HG02938 (cell line): ENCODE measurements around the gene WDR77.

Source experiments
- ATAC-seq: cut with Tn5 transposase; IDR thresholded peaks from one replicate; pipeline ENCODE4 v1.9.1; 2021; ENCODE audit warnings: mild to moderate bottlenecking, moderate library complexity; ENCODE audit not compliant: unreplicated experiment

Gene WDR77

DNA sequence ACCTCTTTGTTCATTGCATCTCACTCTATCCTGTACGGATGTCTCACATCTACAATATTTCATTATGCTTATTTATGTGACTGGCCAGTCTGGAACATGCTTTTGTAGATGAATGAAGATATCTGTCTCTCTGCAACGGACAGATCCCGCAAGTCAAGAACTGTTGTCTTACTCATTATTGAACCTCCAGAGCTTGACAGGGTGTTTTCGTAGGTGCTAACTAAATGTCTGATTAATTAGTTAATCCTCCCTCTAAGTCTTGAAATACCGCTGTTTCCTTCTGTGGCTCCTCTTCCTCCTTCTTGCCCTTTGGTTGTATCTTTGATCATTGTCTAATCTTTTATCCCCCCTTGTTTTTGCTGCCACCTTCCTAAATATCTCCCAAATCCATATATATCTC is 21.5 kb upstream of the WDR77 start:
- ATAC-seq = no peak

DNA sequence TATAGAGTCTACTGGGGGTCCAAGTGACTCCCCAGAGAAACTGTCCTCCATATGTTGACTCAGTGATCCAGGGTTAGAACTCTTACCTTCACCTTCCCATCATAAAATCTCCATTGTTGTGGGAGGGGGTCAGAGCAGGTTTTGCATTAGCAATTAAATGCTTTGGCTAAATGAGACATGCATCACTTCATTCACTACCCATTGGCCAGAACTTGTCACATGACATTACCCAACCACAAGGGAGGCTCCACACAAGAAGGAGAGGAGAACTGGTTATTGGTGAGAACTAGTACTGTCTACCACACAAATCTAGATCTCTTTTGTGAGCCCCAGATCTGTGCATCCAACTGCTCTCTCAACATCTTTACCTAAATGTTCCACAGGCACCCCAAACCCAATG is 20.5 kb upstream of the WDR77 start:
- no peak for ATAC-seq

GRCh38 chr1:111468717-111469100 is 19.7 kb upstream of the WDR77 start:
- no peak for ATAC-seq

DNA sequence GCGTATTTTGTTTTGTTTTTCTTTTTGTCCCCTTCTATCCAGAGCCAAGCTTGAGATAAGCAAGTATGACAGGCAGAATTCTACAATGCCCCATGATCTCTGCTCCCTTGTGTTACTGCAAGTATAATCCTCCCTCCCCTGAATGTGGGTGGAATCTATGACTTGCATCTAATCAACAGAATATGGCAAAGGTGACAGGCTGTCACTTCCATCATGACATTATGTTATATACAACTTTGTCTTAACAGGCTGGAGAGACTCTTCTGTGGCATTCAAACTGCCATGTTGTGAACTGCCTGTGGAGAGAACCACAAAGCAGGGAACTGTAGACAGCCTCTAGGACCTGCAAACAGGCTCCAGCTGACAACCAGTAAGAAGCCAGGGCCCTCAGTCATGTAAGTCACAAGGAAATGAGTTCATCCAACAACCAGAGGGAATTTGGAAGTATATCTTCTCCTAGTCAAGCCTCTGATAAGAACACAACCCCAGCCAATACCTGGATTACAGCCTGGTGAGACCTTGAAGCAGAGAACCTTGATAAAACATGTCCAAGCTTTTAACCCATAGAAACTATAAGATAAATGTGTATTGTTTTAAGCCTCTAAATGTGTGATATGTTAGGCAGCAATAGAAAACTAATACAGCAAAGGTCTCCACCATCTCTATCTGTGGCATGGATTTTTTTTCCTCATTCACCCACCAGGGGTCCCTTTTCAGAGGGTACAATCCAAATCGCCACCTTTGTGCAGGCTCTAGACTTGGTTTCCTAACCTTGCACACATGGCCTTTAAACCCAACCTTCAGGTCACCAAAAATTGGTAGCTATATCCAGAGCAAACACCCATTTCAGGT is 19.0 kb upstream of the WDR77 start:
- ATAC-seq = no peak

- no peak for ATAC-seq
Observed at GRCh38 chr1:111466480-111466879, 17.4 kb upstream of the WDR77 start.

GRCh38 chr1:111465754-111466153 is 16.7 kb upstream of the WDR77 start:
- ATAC-seq = no peak

DNA sequence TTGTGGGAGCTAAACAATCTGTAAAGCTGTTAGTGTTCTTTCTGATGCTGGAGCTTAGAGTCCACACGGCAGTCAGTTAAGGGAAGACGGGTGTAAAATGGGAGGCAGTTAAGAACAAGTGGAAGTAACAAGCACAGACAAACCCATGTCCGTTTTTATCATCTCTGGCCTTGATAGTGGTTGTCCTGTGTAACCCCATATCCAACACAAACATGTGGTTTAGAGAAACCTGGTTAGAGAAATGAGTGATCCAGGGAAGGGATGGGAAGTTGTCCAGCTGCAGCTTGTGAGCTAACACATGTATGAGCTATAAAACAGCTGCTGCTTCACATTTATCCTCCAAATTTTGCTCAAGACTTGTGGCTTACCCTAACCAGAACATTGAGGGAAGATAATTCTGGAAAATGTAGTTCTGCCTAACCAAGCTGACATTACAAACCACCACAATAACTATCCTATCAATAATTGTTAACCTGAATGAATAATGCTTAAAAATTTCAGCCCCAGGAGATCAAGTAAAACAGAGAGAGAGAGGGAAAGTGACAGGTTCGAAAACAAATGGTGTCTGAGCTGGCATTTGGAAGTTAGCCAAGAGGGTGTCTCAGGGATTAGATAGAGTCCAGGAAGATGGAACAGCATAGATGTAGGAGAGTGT is 14.1 kb upstream of the WDR77 start:
- no peak for ATAC-seq

DNA sequence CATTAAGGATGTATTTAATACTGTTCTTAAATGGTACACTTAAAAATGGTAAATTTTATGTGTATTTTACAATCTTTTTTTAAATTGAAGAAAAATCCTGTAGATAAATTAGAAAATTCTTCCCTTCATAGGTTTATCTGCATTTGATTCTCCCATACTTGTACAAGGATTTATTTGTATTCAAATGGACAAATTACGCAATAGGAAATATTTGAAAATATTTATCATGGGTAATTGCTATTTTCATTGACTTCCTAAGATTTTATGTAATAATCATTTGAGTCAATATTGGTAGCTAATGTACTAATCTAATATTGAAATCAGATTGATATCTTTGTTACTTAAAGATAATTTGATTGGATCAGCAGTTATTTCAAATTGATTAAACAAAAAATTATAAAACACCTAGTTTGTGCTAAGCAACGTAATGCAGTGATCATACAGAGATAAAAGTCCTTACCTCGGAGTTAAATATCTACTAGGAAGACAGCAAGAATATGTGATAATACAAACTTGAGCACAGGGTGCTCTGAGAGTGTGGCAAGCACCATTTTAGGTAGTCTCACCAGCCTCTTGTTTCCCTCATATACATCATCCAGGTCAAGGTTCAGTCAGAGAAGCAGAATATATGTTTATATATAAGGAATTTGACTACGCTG is 13.4 kb upstream of the WDR77 start:
- ATAC-seq = no peak

- ATAC-seq = no peak
Observed at GRCh38 chr1:111461765-111462164, 12.7 kb upstream of the WDR77 start.

GRCh38 chr1:111455642-111456031 is 6.6 kb upstream of the WDR77 start:
- ATAC-seq = no peak

- no peak for ATAC-seq
Observed at GRCh38 chr1:111454859-111455641, 6.0 kb upstream of the WDR77 start.

DNA sequence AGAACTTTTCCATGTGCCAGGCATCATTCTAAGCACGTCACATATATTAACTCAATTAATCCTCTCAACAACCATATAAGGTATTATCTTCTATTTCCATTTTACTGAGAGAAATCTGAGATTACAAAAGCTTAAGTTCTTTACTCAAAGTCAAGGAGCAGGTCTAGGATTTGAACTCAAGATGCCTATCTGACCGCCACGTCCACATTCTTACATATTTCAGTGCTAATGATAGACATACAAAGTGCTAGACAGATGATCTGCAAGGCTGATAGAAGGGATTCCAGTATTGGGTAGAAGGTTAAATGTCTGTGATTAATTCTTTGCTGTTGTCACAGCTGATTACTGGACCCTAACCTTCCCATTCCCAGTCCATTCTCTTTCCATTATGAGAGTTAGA is 4.7 kb upstream of the WDR77 start:
- ATAC-seq = no peak

DNA sequence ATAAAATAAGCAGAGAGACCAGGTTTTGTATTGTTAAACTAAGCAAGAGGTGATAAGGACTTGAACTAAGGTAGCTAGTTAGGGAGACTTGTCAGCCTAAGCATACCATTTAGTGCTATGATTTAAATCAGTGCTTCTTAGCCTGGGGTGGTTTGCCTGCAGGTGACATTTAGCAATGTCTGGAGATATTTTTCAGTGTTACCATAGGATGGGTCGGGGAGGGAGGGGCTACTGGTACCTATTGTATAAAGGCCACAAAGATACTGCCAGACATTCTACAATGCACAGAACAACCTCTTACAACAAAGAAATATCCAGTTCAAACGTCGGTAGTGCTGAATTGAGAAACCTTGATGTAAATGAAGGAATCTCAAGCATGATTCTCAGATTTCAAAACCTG is 3.5 kb upstream of the WDR77 start:
- ATAC-seq = no peak

DNA sequence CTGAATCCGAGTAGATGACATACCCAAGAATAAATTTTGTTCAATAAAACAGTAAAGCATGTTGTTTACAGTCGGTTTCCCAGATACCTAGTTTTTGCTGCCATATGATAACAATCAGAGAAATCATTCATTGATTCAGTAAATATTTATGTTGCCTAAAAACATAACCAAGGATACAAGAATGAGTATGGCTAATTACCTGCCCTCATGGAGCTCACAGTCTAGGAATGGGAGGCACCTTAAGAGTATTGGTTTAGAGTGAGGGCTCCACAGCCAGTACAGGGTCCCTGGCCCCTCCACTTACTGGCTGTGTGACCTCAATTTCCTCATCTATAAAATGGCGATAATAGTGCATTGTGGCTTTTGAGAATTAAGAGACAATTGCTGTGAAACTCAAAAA is 1.1 kb upstream of the WDR77 start:
- no peak for ATAC-seq

DNA sequence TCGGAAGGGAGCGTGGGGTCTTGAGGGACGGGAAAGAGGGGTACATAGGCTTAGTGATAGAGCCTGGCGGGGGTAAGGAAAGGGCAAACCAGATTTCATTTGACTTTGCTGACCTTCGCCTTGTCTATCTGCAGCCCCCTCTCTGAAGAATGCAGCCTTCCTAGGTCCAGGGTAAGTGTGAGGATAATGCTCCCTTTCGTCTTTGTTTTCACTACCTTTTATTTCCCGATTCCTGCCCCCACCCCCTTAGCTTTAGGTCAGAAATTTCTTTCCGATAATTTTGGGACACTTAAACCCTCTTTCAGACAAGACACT is 604 bp upstream of the WDR77 start:
- no peak for ATAC-seq

GRCh38 chr1:111448482-111448917 is 556 bp downstream of the WDR77 start:
- ATAC-seq = peak; percentile 25

GRCh38 chr1:111446967-111447892 is 1.8 kb downstream of the WDR77 start:
- no peak for ATAC-seq

DNA sequence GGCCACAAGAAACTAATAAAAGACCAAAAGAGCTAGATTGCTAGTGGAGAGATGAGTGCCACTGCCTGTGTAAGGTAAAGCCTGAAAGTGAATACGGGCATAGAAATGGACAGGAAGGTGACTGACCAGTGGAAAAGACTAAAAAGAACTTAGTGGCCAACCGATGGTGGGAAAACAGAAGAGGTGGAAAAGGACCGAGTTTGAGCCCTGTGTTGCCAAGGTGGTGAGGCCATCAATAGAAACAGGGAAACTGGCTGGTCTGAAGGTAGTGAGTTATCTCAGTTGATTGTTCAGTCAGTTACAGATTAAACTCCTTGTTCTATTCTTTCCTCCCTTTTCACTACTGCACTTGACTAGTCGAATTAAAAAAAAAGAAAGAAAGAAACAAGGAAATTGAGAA is 2.5 kb downstream of the WDR77 start:
- ATAC-seq = no peak

DNA sequence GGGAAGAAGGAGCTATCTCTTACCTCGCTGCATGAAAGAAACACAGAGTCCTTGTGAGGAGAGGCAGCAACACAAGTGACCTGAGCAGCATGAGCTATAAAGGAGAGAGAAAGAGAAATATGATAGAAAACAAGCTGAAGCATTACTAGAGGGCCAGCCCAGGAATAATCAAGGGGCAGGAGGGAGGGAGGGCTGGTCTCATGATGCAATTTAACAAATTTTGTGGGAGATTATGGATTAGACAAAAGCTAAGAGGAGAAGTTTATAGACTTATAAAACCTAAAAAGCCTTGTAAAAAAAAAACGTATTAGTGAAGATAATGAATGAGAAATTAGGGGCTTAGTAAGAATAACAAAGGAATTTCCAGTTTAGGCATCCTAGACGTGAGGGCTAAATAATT is 5.0 kb downstream of the WDR77 start:
- ATAC-seq = no peak

DNA sequence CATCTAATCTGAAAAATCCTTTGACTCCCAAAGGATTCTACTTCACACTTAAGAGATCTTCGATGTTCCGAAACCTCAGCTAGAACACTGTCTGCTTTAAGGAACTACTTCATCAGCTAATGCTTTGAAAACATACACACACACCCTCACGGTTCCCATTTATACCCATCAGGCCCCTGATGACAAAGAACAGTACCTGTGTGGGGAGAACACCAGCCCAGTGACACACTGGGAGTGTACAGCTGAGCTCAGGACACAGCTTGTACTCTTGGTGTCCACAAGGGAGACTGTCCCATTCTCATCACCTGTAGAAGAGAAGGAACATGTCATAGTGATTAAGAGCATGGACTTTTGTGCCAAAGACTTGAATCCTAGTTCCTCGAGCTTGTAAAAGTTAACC is 6.6 kb downstream of the WDR77 start:
- ATAC-seq = no peak
